A673 (cell line): ENCODE data around the gene GCAT. TPM values are rescaled to one million over a fixed set of nuclear protein-coding genes. Genes with fewer than 3 reads are reported as not detected.

Experiments used
- BruUV-seq: library from RNA; stranded (reverse); fragments of 400-500 nt; replicated peaks from 2 replicates; lab custom pipeline; 2021; lab: Mats Ljungman, UMichigan
- CTCF ChIA-PET: fragments of 300-600 bp; sonication (Branson Sonifier 250); formaldehyde crosslinking; loops from one replicate; lab custom pipeline; 2022; ENCODE audit warnings: antibody characterized with exemption; lab: Charles Lee
- POLR2A ChIA-PET: fragments of 300-600 bp; sonication (Branson Sonifier 250); formaldehyde crosslinking; loops from one replicate; lab custom pipeline; 2022; ENCODE audit warnings: antibody characterized with exemption; ENCODE audit not compliant: low non-redundant PET; lab: Charles Lee
- DNase-seq: peaks from one replicate; pipeline ENCODE4 v3.0.0-alpha.2; 2015; ENCODE audit warnings: low spot score
- H3K27ac ChIP-seq: fragments of 200-600 bp; sonication (generic); 2 replicates; pipeline ENCODE4 v1.5.1; 2016; ENCODE audit warnings: mixed run types, low read depth, mild to moderate bottlenecking, mixed read lengths, antibody characterized with exemption, low read length; ENCODE audit not compliant: poor library complexity, severe bottlenecking
- H3K27me3 ChIP-seq: fragments of 200-600 bp; sonication (generic); replicated peaks from 2 replicates; pipeline ENCODE4 v1.6.1; 2017; ENCODE audit warnings: mixed run types, low read depth, mild to moderate bottlenecking, mixed read lengths, antibody characterized with exemption, low read length; ENCODE audit not compliant: insufficient read depth, poor library complexity
- H3K36me3 ChIP-seq: fragments of 200-600 bp; sonication (generic); 2 replicates; pipeline ENCODE4 v1.6.1; 2016; ENCODE audit warnings: mixed run types, mild to moderate bottlenecking, mixed read lengths, antibody characterized with exemption, low read length; ENCODE audit not compliant: insufficient read depth, poor library complexity, severe bottlenecking
- H3K4me1 ChIP-seq: fragments of 200-600 bp; sonication (generic); 2 replicates; pipeline ENCODE4 v1.6.1; 2017; ENCODE audit warnings: mixed run types, mild to moderate bottlenecking, mixed read lengths, antibody characterized with exemption, low read length; ENCODE audit not compliant: insufficient read depth, poor library complexity, severe bottlenecking
- H3K4me3 ChIP-seq: fragments of 200-600 bp; sonication (generic); 2 replicates; pipeline ENCODE4 v1.5.1; 2016; ENCODE audit warnings: low read depth, mixed run types, mild to moderate bottlenecking, mixed read lengths, low read length; ENCODE audit not compliant: poor library complexity, severe bottlenecking
- H3K9me3 ChIP-seq: fragments of 200-600 bp; sonication (generic); 2 replicates; pipeline ENCODE4 v1.6.1; 2016; ENCODE audit warnings: mixed run types, low read depth, mild to moderate bottlenecking, mixed read lengths, antibody characterized with exemption, low read length; ENCODE audit not compliant: poor library complexity, severe bottlenecking
- CTCF ChIP-seq: fragments of 300-800, 200-600 bp; sonication (generic); conservative IDR thresholded peaks from 2 replicates; pipeline ENCODE4 v1.5.1; 2017; ENCODE audit warnings: low read depth, mild to moderate bottlenecking, antibody characterized with exemption, low read length, moderate library complexity, mixed read lengths
- EZH2 ChIP-seq: fragments of 200-600 bp; sonication (generic); IDR thresholded peaks from 2 replicates; pipeline ENCODE4 v1.6.1; 2017; ENCODE audit warnings: borderline replicate concordance, low read depth, mild to moderate bottlenecking, mixed read lengths, antibody characterized with exemption, low read length; ENCODE audit not compliant: poor library complexity, severe bottlenecking
- intact Hi-C: fragments of 100-400 bp; cut with micrococcal nuclease; formaldehyde crosslinking; loops from one replicate; pipeline ENCODE4 v1.10.0; 2022; ENCODE audit not compliant: unreplicated experiment
- total RNA-seq: library from RNA; stranded (reverse); gene quantifications from 2 replicates; pipeline ENCODE4 v1.2.3, GENCODE V29; 2021

Gene GCAT
- total RNA-seq, 1 experiment from 2014 or later = 21.4 TPM

GRCh38 chr22:37805810-37806277 is 1.9 kb upstream of the GCAT start:
- Histone ChIP-seq H3K4me3 (peak overlapping the region; percentile 77), H3K4me1 (peaks cover 31% of the 10 kb centered on the region), H3K9me3 (no peaks in the 10 kb centered on the region), H3K27ac (peak overlapping the region; percentile 89), H3K36me3 (no peaks in the 10 kb centered on the region), H3K27me3 (no peaks in the 10 kb centered on the region)
- CTCF ChIA-PET = no interaction called here
- POLR2A ChIA-PET = no interaction called here
- TF ChIP-seq EZH2 (no peak), CTCF (no peak)
- intact Hi-C loops = no loop called here
- no peak for DNase-seq
- BruUV-seq = no TSS peak

- H3K27me3 ChIP-seq = no peaks in the 10 kb centered on the region
- no peaks in the 10 kb centered on the region for H3K36me3 ChIP-seq
- CTCF ChIA-PET = interaction anchor here (0.9 kb wide), 1 partner anchor 57 kb away, joined by 5 read pairs; no protein-coding TSS in a partner anchor
- peak overlapping the region; percentile 55 for H3K27ac ChIP-seq
- H3K4me1 ChIP-seq = peaks cover 31% of the 10 kb centered on the region
- no peak for TF ChIP-seq CTCF
- TF ChIP-seq EZH2 = no peak
- H3K4me3 ChIP-seq = peak overlapping the region; percentile 77
- POLR2A ChIA-PET = no interaction called here
- BruUV-seq = TSS peak; percentile 60
- intact Hi-C loops = no loop called here
- H3K9me3 ChIP-seq = no peaks in the 10 kb centered on the region
- no peak for DNase-seq
Observed at GRCh38 chr22:37806409-37807333, 1.1 kb upstream of the GCAT start.

GRCh38 chr22:37808294-37808657 is 542 bp downstream of the GCAT start:
- BruUV-seq = no TSS peak
- Histone ChIP-seq H3K27ac (peak overlapping the region; percentile 67), H3K27me3 (no peaks in the 10 kb centered on the region), H3K4me1 (peaks cover 27% of the 10 kb centered on the region), H3K36me3 (no peaks in the 10 kb centered on the region), H3K9me3 (no peaks in the 10 kb centered on the region), H3K4me3 (peak overlapping the region; percentile 77)
- TF ChIP-seq EZH2 = no peak
- no peak for TF ChIP-seq CTCF
- intact Hi-C loops = no loop called here
- ChIA-PET CTCF (interaction anchor here (0.6 kb wide), 3 partner anchors 20 to 762 kb away, joined by 3 to 7 read pairs (median 4); no protein-coding TSS in a partner anchor), POLR2A (interaction anchor here (0.6 kb wide), 1 partner anchor 16 kb away, joined by 5 read pairs; no protein-coding TSS in a partner anchor)
- DNase-seq = no peak
